NCI-H1092 treated with DMSO at 0.1 percent for 48 hours (cell line): ENCODE measurements around the gene PRSS12.
"Not testable (repeated sequence)": the region's sequence is repeated elsewhere in the genome, so short reads cannot be mapped to it uniquely, and the experiment has no call there.

ENCODE experiments used
- DNase-seq: peaks from one replicate; lab custom pipeline; 2025; lab: John Stamatoyannopoulos, UW

PRSS12 gene

DNA sequence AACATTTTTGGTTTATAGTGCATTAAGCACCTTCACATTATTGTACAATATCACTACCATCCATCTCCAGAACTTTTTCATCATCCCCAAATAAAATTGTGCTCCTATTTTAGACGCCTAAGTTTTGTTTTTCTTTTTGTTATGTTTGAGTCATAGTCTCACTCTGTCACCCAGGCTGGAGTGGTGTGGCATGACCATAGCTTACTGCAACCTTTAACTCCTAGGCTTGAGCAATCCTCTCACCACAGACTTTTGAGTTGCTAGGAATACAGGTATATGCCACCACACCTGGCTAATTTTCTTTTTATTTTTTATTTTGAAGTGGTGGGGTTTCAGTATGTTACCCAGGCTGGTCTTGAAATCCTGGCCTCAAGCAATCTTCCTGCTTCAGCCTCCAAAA is 33.9 kb downstream of the PRSS12 start:
- no peak for DNase-seq

DNA sequence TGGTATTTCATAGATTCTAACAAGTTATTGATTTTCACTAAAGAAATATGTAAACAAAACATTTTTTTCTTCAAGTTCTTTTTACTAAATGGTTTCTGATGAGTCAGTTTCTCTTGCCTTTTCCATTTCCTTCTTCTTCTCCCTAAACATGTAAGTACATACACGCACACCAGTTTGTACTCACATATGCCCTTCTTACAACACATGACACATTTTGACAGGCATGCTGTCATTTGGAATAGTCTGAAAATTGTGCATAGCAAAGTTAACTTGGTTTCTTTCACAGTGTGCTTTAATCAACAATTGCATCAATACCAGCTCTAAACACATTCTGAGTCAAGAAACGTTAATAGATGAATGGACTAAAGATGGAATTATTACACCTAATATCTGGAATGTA is 35.1 kb downstream of the PRSS12 start:
- no peak for DNase-seq

DNA sequence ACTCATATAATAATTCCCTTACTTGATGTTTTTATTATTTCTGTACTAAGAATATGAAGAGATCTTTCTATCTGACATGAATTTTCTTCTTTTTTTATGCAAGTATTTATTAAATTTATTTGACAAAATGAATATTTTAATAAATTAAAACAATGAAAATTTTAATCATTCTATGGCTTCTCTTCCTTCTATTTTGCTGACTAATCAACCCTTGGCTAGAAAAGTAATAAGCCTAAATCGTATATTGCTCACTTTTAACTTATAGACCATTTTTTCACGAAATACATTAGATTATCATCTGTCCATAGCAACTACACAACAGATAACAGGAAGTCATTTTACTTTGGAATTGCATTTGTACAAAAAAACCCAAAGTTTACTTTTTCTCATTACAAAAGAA is 38.6 kb downstream of the PRSS12 start:
- no peak for DNase-seq

DNA sequence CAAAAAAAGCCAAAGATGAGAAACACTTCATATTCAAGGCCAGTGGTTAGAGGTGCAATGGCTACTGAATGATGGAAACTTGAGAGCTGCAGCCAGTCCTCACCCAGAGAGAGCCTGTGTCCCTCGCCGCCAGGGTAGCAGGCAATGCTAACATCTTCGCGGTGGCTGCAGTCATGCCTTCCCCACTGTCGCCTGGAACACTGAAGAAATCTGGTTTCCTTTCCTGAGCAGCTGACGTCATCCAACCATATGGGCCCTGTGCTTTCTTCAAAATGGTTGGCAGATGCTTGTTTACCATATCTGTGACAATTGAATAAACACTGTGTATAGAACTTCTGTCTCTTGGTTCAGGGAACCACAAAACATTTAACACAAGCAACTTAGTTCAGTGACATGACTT is 39.7 kb downstream of the PRSS12 start:
- DNase-seq: no peak

DNA sequence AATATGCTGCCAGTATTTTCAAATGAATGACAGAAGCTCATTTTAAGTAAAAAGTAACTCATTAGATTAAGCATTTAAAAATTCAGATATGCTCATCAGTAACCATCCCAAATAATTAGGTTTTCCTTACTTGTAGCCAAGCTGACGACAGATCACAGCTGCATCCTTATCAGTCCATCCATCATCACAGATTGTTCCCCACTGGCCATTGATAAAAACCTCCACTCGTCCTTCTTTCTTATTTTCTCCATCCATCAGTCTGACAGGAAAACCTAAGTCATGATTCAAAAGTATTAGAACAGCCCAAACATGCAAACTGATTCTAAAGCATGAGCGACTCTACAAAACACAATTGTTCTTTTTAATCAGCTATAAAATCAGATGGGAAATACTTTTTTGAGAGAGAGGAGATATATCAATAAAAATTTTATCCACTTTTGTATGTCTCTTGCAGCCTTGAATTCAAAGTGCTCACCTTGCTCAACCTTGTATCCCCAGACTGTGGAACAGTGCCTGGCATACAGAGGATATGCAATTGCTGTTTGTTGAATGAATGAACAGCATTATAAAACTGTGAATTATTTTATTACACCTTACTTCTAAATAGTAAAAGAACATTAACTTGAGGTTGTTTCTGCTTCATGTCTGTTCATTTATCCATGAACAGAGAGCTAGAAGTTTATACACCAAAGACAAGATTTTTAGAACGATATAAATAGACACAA is 44.3 kb downstream of the PRSS12 start:
- DNase-seq: no peak

DNA sequence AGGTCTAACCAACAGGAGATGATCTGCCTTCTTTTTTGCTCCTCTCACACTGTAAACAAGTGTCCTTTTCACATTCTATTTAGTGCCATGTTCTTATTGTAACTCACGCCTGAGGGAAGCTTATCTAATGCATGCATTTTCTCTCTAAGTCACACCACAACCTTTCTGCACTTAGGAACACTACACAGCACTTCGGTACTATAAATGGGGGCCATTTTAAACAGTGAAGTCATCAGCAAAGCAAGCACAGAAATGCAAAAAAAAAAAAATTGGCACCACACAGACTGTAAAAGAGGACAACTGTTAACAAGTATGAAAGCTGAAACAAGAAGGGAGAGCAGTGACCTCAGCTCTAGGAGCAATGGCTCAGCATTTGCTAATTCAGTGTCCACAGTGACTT is 45.2 kb downstream of the PRSS12 start:
- DNase-seq: no peak

DNA sequence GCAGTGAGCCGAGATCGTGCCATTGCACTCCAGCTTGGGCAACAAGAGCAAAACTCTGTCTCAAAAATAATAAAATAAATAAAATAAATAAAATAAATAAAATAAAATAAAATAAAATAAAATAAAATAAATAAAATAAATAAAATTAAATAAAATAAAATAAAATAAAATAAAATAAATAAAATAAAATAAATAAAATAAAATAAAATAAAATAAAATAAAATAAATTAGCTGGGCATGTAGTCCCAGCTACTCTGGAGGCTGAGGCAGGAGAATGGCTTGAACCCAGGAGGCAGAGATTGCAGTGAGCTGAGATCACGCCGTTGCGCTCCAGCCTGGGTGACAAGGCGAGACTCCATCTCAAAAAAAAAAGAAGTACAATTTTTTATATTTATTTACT is 53.2 kb downstream of the PRSS12 start:
- DNase-seq: not testable (repeated sequence)

DNA sequence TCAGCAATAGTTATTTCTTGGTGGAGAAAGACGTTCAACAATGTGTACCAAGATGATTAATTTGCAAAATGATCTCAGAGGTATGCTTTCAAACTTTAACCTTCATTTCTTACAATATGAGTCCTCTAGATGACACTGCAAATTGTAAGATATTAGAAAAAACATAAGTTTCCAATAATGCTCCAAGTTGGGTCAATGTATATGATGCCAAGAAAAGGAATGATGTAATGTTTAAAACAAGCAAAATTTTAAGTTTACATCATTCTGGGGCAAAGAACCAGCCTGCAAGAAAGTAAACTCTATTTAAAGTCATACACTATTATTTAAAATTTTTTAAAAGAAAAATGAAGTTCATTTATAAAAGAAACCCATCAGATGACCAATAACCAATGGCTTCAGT is 56.1 kb downstream of the PRSS12 start:
- no peak for DNase-seq

DNA sequence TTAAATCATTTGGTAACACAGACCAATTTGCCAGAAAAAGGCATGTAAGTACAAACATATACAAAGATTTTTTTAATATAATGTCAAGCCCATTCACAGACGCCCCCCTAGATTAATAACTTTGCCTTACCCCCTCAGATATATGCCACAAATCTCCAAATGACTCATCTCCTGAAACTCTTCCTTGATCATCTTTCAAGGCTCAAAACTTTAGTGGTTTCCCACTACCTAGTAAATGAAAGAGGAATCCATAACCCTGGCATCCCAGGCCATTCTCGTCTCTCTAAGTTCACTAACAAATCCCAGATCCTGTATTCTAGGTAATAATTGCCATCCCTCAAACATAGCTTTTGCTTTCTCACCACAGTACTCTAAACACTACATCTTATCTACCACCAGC is 61.9 kb downstream of the PRSS12 start:
- no peak for DNase-seq

DNA sequence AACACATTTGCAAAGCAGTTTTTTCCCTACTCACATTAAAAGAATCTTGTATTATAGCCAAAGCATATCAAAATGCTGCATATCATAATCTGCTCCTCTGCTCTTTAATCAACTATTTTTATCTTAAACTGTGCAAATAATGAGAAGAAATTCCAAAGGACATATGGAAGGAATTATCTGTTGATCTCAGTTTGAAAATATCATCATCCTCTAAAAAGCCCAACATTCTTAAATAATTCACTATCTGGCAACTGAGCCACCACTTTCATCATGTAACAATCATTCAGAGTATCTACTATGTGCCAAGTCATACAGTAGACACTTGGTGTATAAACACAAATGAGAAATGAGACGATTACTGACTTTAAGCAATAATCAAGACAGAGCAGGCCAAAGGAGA is 63.0 kb downstream of the PRSS12 start:
- no peak for DNase-seq

DNA sequence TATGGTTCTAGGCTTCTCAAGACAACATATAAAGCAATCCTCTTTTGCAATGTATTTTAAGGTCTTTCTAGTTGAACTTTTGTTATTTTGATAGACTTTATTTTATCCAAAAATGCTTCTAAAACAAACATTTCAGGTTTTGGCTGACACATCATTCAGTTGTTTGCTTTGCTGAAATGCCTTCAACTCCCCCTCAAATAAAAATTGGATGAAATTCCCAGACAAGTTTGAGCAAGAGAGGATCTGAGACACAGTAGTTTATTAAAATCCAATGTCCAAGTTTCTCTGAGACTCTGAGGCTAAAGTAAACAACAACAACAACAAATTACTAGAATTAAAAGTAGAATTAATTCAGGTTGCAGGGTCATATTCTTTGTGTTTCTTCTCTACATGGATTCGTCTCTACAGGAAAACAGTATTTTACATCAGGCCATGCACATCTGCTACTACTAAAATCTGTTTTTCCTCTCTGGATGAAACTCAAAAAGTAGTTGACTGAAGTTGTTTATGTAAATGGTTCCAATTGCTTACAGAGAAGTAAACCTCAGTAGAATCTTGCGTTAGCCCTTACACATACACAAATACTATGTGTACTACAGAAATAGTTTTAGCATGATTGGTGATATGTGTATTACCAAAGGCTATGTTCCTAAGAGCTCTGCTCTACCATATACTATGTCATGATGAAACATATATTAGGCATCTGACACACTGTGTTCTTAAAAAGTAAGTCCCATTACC is 64.9 kb downstream of the PRSS12 start:
- no peak for DNase-seq

DNA sequence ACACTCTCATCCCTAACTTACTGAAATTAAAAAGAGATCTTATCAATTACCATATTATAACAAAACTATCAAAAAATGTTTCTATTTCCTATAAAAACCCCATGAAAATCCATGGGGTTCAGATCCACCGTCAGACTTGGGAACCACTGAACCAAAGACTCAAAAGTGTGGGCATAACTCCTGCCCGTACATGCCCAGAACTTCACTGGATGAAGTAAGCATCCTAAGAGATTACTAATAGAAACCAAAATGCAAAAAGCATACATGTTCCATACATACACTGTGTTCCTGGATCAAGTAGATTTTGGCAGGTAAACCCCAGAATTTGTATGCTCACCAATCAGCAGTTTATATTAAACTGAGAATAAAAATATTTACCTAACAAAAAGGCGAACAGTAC is 66.1 kb downstream of the PRSS12 start:
- DNase-seq: no peak

DNA sequence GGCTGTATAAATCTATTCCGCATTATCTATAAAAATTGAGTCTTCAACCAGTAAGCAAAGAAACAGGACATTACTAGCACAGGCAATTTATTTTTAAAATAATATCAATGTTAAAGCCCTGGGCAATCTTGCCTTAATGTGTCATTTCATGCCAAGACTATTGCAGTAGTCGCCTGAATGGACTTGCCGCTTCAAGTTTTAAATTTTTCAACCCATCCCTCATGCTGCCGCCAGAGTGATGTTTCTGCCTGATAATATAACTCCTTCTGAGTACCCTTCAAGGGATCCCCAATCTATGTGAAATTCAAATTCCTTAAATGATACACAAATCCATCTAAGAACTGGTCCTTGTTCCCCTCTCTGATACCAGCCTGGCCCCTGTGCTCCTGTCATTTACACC is 66.9 kb downstream of the PRSS12 start:
- DNase-seq: no peak

DNA sequence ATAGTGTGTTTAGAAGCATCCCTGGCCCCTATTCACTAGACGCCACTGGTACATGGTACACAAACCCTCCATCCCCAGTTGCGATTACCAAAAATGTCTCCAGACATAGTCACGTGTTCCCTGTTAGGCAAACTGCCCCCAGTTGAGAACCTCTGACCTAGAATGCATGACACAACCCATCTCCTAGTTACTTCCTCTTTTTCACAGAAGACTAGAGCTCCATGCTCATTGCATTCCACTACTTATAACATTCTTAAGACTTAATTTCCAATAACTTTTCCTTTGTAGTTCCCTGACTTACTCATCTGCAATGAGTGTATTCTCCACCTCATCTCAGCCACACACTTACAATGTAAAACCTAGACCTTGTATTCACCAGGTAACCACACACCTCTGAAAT is 68.6 kb downstream of the PRSS12 start:
- DNase-seq: no peak

DNA sequence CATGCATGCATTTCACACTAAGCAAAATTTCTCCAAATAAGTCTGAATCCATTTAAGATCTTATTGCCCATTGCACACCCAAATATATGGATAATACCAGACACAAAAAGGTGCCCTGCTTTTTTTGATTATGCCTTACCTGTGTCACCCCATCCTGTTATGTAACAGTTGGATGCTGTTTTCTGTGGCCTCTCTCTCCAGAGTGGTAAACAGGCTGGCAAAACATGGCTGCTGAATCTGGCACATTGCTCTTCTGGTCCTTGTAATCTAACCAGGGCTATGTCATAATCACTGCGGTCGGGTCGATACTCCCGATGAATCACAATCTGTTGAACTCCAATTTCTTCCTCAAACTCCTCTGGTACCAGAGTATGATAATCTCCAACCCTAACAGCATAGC is 70.1 kb downstream of the PRSS12 start:
- DNase-seq: no peak

DNA sequence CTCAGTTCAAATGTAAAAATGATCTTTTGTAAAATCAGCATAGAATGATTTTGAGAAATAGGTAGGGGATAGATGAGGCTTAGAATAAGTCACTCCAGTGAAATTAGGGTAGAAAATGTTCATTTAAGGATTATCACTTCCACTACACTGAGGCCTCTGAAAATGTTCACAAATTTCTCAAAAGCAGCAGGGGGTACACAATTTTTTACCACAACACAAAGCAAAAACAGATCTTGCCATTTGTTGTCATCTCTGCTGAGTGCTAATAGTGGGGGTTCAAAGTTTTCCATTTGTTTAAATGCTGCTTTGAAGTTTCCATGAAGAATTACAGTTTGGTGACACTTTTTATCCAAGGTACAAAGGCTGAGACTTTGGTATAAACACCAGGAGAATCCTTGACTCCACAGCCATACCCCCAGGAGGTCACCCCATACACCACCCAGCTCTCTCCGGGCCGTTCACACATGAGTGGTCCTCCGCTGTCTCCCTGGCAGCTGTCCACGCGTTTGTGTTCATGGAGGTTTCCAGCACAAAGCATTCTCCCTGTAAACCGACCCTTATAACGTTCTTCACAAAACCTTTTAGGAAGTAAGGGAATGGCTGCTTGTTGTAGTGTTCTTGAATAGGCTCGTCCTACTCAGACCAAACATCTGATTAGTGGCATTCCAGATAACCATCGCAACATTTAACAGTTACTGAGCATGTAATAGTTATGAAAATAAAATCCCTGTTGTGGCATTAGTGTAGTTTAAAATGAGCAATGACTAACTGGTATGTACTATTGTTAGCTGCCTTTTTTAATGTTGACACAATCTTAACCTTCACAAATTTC is 71.0 kb downstream of the PRSS12 start:
- peak; percentile 24 for DNase-seq

DNA sequence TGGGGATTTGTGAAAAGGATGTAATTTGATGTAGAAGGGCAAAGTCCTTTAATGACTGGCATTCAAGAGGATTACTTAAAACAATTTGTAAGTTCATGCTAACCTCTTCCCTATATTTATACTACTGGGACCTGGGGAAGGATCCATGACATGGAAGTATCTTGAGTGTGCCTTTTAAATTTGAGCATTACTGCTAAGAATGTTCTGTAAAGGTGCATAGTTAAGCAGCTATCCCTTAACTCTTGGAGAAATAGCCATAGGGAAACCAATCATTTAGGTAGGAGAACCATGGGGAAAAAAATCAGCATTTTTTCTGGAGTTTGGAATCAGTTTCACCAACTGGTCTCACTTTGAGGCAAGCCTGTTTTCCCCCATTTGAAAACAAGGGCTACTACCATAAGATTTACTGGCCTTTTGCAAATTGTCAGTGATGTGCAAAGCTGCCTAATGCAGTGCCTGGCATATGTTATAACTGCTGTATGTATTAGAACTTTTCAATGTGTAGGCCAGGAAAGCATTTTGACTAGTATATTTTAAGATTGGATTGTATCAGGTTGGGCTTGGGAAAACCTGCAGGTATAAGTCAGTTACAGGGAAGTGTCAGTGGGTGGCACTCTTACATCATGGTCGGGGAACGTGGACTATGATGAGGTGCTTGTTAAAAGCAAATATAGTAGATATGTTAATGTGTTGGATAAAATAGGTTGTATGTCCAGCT is 72.1 kb downstream of the PRSS12 start:
- peak; percentile 34 for DNase-seq

DNA sequence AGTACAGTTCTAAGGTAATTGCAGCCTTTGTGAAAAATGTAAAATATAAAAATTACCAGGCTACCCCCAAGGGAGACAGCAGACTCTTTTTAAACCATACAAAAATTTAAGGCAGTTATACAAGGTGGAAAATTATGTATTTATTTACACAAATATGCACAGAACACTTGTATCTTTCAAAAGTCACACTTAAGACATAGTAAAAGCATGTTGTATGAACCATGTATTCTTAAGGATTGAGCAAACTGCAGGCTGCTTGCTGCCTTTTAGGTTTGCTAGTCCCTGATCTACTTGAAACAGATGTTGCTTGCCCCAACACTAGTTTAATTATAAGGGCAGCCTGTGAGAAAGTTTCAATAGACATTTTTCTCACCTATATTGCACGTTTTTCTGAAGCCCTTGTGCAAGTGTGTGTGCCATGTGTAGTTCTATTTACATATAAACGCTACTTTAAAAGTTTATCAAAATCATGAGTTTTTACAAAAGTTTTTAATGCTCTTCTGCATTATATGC is 72.8 kb downstream of the PRSS12 start:
- no peak for DNase-seq

DNA sequence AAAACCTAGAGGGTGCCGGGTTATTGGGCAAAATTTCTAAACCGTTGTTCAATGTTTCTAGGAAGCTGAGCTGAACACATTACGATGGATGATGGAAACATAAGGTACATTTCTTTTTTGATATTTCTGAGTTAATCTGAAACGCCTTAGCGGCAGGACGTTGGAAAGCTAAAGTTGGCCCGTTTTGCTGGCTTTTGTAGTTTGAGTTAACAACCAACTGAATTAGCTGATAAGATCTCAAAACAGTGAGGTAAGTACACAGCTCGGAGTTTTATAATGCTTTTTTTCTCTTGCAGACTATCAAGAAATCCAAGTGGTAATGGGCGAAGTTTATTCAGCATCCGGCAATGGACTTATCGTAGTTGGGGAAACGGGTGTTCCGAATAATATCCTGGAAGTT is 73.5 kb downstream of the PRSS12 start:
- no peak for DNase-seq

DNA sequence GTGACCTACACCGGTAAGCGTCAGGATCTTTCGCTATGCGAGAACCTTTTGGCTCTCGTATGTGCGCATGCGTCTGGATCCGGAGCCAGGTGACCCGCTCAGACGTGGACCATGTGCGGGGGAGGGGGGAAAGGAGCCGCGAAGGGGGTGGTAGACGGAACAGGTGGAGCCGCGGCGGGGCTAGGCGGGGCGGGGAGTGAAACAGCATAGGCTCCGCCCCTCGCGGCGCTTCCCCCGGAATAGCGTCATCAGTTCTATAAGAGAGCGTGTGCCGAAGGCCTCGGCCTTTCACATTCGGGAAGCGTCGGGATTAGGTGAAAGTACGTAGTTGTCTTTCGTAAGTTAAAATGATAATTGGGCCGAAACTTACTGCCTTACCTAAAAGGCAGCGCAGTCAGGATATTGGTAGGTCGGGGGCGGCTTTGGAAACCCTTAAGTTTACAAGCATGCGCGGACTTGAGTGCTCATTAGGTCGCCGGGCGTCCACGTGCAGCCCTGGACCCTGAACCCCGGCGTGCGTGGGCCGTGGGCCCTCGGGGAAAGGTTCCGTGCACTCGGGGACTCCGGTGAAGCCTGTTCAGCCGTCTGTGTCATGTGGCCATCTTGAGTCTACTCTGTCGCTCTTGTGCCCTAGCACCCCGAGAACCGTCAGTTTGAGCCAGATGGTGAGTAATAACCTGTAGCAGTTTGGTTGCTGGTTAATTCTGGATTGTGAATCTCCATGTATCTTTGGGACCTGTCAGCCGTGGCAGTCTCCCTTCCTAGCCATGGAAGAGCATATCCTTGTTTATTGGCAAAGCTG is 74.1 kb downstream of the PRSS12 start:
- peak; percentile 98 for DNase-seq

DNA sequence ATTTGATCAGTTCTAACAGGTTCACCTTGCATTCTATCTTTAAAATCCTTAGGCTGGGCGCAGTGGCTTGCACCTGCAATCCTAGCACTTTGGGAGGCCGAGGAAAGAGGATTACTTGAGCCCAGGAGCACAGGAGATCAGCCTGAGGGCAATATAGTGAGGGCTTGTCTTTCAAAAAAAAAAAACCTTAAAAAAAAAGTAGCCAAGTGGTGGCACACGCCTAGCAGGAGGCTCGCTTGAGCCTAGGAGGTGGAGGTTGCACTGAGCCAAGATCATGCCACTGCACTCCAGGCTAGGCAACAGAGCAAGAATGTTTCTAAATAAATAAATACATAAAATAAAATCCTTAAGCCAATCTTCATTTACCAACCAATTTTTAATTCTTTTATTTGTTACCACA is 75.6 kb downstream of the PRSS12 start:
- DNase-seq: no peak
